ENCODE data around the gene LONP1. TPM values are rescaled to one million over a fixed set of nuclear protein-coding genes. Genes with fewer than 3 reads are reported as not detected.

The LONP1 gene
- total RNA-seq, 1 experiment from 2014 or later, result 180 TPM

- H3K4me1 ChIP-seq (ENCODE audit: control insufficient read depth in 1 of 2, insufficient read depth in 2 of 2, low read length in 2 of 2), result no peaks in the 10 kb centered on the region
- H3K9me3 ChIP-seq (ENCODE audit: control insufficient read depth in 1 of 2, insufficient read depth in 1 of 2, low read depth in 1 of 2, low read length in 2 of 2), result no peaks in the 10 kb centered on the region
- H3K27ac ChIP-seq (ENCODE audit: low read depth, low read length), result no peak overlapping the region
- ChIA-PET RAD21 (ENCODE audit: low non-redundant PET in 1 of 2, low total read pairs in 2 of 2, uncharacterized antibody in 2 of 2, unreplicated experiment in 2 of 2) (no interaction called here), POLR2A (no interaction called here), CTCF (interaction anchor here (1.1 kb wide), 1 partner anchor 14 kb away, joined by 3 read pairs; no protein-coding TSS in a partner anchor)
- TF ChIP-seq YY1 (IDR thresholded peaks at IDR 0.05; ENCODE audit: extremely low read depth, insufficient replicate concordance, low read depth, low read length) (no peak), POLR2A (IDR thresholded peaks at IDR 0.05; ENCODE audit: borderline replicate concordance, extremely low read depth, insufficient read depth, insufficient read length) (no peak), EGR1 (IDR thresholded peaks at IDR 0.05; ENCODE audit: low read depth) (no peak), SIN3A (IDR thresholded peaks at IDR 0.05; ENCODE audit: low read depth) (no peak), FOSL1 (IDR thresholded peaks at IDR 0.05; ENCODE audit: low read depth) (no peak), POLR2AphosphoS5 (IDR thresholded peaks at IDR 0.05; ENCODE audit: low read depth, low read length) (no peak), RAD21 (IDR thresholded peaks at IDR 0.05; ENCODE audit: low read depth) (no peak), JUND (IDR thresholded peaks at IDR 0.05) (no peak), CBX3 (IDR thresholded peaks at IDR 0.05; ENCODE audit: low read depth) (no peak), SP1 (IDR thresholded peaks at IDR 0.05; ENCODE audit: low read depth) (no peak), ZFX (IDR thresholded peaks at IDR 0.05) (no peak), EZH2phosphoT487 (IDR thresholded peaks at IDR 0.05; ENCODE audit: borderline replicate concordance) (no peak), CEBPB (IDR thresholded peaks at IDR 0.05; ENCODE audit: low read depth) (no peak), ELF1 (IDR thresholded peaks at IDR 0.05; ENCODE audit: borderline replicate concordance, low read depth) (no peak)
- TF ChIP-seq, protein P1, sequence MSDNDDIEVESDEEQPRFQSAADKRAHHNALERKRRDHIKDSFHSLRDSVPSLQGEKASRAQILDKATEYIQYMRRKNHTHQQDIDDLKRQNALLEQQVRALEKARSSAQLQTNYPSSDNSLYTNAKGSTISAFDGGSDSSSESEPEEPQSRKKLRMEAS (IDR thresholded peaks at IDR 0.05), result no peak
- TF ChIP-seq, protein P2, sequence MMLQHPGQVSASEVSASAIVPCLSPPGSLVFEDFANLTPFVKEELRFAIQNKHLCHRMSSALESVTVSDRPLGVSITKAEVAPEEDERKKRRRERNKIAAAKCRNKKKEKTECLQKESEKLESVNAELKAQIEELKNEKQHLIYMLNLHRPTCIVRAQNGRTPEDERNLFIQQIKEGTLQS (IDR thresholded peaks at IDR 0.05), result no peak
- no peak for ATAC-seq
- H3K4me3 ChIP-seq (replicated peaks in 1 of 2; ENCODE audit: low read depth in 1 of 2, low read length in 2 of 2), result no peak overlapping the region
- H3K79me2 ChIP-seq (ENCODE audit: insufficient read depth, low read length), result no peaks in the 10 kb centered on the region
- no peaks in the 10 kb centered on the region for H3K9me2 ChIP-seq (ENCODE audit: insufficient read depth)
- no peaks in the 10 kb centered on the region for H3K27me3 ChIP-seq (ENCODE audit: insufficient read depth, low read length)
- no peak overlapping the region for H2AFZ ChIP-seq (ENCODE audit: low read depth, low read length, poor library complexity, severe bottlenecking)
- H3K9ac ChIP-seq (ENCODE audit: low read length), result no peak overlapping the region
- no peak for DNase-seq (ENCODE audit: low read depth, low spot score)
- no peak overlapping the region for H3K4me2 ChIP-seq (ENCODE audit: low read length)
- BruUV-seq (replicated peaks), result no TSS peak
- intact Hi-C loops (cut with micrococcal nuclease), result no loop called here
- peaks cover 7 to 13% of the 10 kb centered on the region in 2 experiments; a peak in 3 of 4 replicates for H3K36me3 ChIP-seq (ENCODE audit: control insufficient read depth in 1 of 2, insufficient read depth in 2 of 2, low read length in 2 of 2)
- H4K20me1 ChIP-seq (ENCODE audit: insufficient read depth), result no peaks in the 10 kb centered on the region
Observed at GRCh38 chr19:5672708-5673459, 47.1 kb downstream of the LONP1 start.
